ENCODE data around the gene COBLL1.

The COBLL1 gene

DNA sequence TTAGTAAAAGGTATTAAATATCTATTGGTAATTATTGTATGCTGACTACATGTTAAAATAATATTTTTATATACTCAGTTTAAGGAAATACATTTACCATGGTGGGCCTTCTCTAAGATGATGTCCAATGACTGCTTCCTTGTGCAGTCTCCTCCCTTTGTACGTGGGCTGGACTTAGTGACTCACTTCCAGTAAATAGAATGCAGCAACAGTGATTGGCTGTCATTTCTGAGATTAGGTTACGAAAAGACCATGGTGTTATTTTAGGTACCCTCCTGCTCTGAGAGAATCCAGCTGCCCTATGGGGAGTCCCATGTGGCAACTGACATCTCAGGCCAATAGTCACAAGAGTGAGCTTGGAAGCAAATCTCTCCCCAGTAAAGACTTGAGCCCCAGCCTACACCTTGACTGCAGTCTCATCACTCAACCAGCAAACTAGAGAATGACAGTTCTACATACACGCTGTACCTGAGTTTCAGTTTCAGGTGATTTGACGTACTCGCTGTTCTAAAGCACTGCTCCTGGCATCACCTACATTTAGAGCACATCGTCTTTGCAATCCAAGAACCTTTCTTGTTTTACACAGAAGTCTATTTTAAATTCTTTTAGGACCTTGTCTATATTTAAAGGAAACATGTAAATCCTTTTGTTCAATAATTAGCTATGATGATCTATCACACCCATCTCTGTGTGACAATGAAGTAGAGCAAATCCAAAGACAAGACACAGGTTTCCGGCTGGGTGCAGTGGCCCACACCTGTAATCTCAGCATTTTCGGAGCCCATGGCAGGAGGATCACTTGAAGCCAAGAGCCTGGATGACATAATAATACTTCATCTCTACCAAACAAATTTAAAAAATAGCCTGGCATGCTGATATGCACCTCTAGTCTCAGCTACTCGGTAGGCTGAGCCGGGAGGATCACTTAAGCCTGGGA lies 87.2 kb downstream of the COBLL1 start:
- DNase-seq: no peak

DNA sequence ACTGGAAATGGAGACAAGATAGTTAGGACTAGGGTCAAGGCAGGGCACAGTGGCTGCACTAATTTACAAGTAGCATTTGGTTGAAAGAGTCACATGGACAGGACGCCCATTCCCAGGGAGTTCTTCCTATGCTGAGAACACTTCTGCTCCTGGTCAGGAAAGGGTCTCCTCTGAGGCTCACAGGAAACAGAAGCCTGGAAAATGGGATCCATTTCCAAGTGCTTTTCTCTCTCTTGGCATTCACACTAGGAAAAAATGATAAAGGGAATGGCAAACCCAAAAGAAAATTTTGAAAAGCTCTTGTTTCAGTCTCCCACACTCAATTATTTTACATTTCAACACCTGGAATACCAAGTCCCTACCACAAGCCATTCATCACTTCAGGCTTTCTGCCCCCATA lies 88.7 kb downstream of the COBLL1 start:
- DNase-seq: no peak

DNA sequence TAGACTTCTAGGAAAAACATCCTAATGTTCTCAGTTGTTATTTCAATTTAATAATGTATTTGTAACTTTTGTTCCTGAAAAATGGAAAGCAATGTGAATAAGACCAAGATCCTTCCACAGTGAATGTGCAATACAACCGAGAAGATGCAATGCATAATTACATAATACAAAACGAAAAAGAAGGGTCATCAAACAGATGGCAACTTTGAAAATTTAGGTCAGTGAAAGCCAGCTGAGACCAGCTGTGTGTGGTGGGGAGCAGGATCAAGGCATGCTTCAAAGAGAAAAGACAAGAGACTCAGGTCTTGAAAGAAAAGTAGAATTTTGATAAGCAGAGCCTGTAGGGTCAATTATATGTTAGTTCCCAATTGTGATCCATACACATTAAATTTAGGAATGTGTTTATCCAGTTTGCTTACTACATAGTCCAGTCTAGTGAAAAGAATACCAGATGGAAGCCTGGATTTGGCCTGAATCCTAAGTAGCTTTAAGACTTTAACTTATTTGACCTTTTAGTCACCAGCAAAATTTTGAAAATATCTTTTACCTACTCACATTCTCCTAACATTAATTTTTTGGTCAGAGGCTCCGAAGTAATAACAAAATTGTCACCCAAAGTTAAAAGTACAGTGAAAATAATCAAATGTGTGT lies 93.7 kb downstream of the COBLL1 start:
- no peak for DNase-seq

DNA sequence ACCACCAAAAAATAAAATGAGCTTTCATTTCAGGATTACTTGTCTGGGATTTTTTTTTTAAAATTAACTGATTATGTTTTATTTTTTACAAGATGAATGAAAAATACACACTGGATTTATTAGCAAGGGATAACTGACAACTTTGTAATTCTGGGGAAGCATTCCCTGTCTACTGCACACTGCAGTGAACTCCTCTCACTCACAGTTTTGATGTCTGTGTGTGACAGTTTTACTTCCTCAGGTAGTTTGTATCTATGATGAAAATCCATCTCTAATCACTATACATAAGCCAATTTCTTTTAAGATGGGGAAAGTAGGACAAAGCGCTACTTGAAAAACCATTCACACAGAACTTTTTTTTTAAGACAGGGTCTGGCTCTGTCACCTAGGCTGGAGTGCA lies 94.5 kb downstream of the COBLL1 start:
- no peak for DNase-seq

DNA sequence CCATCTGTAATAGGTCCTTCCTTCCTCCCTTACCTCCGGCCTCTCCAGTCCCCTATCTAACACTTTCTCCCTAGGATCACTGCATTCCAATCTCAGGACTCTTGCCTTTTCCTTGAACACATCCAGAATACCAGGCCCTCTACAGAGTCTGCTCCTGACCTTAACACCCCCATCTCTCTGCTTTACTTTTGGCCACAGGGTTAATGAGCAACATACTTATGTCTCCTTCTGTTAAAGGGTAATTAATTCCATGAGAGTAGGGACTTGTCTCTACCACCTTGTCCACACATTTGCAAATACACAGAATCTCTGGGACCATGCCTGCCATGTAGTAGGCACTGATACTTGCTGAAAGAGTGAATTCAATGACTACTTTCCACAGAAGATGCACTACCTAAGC lies 94.9 kb downstream of the COBLL1 start:
- no peak for DNase-seq

DNA sequence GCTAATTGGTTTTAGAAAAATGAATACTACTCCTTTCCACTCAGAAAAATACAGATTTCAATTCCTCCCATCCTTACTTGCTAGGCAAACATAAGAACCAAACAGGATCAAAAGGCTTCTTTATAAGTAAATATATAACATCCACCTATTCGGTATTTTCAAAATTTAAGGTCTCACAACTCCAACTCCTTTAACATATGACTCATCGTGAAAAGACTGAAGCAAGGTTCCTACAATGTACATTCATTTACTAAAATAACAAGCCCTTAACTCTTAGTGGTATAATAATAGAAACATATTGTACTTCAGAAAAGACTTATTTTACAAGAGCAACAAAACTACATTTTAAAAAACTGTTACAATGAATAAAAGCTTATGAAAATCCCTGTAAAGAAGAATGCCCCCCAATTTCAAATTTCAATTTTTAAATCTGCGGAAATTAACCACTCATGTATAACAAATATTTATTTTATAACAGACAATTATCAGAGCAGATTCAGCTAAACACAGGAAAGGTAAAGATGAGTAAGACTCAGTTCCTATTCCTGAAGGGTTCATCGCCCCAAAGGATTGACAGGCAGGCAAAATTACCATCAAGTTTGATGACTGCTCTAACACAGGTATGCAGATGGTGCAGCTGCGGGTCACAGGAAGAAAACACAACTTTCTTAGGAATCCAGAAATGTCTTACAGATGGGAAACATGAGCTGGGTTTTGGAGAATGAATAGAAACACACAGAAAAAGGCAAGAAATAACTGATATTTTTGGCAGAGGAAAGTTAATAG lies 96.4 kb downstream of the COBLL1 start:
- no peak for DNase-seq

DNA sequence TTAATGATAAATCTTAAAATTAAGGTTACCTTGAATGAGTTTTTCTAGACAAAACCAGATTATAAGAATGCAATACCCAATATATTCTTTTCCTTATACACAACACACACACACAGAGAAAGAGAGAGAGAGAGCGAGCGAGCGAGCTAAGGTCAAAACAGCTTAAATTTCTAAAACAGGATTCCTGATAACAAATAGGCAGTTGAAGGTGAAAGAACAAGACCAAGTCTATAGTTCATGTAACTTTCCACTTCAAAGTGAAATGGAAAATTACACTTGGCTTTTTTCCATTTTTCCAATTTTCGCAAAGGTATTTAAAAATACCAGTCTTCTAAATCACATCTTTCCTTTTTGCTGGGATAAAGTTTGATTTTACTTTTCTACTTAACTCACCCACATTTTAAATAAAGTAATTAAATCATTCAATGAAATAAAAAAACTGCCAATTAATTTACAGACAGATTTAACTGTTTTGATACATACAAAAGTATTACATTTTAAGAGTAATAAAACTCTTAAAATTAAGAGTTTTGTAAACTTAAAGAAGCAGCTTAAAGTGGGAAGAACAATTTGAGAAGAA lies 98.8 kb downstream of the COBLL1 start:
- DNase-seq: no peak

DNA sequence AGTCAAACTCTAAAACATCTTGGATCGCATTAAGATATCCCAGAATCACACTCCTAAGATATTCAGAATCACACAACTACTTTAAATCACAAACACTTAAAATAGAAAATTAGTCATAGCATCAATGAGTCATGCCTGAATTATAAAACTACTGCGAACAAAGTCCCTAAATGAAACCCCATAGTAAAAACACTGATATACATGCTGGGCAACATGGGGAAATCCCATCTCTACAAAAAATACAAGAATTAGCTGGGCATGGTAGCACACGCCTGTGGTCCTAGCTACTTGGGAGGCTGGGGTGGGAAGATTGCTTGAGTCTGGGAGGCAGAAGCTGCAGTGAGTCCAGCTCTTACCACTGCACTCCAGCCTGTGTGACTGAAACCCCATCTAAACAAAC lies 101.7 kb downstream of the COBLL1 start:
- no peak for DNase-seq

DNA sequence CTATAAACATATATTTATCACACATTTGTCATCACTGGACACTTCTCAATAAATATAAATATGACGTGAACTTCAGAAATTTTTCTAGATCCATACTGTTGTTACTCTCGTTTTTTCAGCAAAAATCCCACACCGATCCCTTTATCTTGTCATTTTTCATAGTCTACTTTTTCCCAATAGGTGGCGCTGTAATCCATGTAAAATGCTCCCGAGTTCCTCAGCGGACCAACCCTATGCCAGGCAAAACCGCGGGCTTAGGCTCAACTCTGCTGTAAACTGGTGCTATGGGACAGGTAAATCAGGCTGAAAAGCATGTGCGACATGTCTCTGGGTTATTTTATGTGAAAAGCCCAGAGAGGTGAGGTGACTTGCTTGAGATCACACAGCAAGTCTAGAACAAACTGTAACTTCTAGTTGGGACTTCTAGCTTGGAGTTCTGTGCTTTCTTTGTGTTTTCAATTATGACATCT lies 104.0 kb downstream of the COBLL1 start:
- peak; percentile 90 for DNase-seq

DNA sequence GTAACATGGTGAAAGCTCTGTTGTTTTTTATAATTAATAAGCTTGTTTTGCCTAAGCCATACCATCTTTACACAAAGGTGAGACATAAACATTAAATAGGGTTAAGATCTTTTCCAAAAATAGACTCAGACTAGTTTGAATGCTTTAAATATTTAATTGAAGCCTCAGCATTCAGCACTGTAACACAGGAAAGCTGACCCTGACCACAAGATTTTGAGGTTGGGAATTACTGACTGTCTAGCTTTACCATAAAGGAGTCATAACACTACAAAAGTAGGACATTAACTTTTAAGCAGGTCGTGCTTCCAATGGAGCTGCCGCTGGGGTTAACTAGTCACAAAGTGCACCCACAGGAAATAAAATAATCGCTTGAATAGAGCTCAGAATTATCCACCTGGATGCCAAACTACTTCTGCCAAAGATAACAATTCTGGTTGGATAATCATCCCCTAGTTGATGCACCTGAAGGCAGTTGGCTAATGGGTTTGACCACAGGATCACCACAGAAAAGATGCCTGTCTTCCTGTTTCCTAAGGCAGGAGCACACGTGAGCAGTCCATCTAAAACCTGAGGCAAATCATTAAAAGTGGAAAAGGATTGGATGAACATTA lies 106.2 kb downstream of the COBLL1 start:
- DNase-seq: peak; percentile 78

DNA sequence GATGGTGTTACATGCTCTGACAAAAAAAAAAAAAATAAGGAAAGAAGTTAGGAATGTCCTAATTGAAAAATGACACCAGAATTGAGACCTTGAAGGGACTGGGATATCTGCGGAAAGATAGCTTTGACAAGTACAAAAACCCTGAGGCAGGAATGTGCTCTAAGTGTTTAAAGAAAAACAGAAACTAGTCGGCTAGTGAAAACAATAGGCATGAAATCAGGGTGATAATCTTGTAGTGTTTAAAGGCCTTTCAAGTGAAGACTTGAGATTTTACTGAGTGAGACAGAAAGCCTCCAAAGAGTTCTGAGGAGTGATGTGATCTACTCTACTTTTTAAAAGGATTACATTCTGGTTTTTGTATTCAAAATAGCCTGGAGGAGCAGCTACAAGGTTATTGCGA lies 107.4 kb downstream of the COBLL1 start:
- no peak for DNase-seq

DNA sequence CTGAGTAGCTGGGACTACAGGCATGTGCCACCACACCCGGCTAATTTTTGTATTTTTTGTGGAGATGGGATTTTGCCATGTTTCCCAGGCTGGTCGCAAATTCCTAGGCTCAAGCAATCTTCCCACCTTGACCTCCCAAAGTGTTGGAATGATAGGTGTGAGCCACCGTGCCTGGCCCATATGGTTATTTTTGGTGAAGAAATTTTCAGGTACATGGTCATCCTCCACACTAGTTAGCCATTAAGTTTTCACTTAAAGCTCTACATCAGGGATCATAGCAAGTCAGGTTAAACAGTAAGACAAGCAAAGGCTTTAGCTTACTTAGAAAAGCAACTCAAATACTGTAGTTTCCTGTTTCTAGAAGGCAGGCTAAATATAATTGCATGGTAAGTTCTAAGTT lies 116.1 kb downstream of the COBLL1 start:
- no peak for DNase-seq

DNA sequence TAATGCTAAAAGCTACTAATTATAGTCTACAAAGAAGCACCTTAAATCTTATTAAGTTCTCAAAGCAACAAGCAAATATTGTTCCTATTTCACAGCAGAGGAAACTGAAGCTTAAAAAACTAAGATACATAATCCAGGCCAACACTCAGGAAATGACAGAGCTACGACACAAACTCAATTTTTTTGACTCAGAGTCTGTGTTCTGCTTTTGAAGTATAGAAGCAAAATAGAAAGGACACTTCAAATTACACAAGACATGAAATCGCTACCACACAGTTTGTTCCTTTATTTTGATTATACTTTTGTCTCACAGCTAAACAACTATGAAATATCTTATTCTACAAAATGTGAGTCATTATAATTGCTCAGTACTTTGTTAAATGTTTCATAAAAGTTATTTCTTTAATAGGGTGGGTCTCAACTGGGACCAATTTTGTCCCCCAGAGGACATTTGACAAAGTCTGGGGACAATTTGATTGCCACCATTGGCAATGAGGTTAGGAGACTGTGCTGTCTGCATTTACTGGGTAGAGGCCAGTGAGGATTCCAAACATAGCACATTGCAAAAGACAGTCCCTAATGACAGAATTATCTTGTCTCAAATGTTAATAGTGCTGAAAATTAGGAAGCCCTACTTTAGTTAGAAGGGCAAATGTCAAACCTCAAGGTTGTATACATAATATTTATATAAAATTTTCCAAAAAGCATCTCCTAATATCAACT lies 118.8 kb downstream of the COBLL1 start:
- DNase-seq: no peak

DNA sequence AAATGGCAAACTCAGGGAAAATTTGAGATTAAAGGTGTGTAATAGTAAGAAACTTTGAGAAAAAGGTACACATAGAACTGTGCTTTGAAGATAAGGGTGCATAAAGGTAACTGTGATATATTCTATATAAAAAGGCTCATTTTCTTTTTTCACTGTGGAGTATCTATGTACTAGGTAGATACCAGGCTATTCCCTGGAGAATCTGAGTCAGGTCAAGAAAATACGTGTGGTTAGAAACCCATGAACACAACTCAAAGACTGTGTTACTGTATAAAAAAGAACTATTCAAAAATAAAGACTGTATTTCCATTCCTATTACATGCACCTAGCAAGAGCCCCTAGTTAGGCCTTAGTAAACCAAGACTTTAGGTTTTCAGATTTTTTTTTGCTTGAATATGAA lies 120.2 kb downstream of the COBLL1 start:
- DNase-seq: no peak

DNA sequence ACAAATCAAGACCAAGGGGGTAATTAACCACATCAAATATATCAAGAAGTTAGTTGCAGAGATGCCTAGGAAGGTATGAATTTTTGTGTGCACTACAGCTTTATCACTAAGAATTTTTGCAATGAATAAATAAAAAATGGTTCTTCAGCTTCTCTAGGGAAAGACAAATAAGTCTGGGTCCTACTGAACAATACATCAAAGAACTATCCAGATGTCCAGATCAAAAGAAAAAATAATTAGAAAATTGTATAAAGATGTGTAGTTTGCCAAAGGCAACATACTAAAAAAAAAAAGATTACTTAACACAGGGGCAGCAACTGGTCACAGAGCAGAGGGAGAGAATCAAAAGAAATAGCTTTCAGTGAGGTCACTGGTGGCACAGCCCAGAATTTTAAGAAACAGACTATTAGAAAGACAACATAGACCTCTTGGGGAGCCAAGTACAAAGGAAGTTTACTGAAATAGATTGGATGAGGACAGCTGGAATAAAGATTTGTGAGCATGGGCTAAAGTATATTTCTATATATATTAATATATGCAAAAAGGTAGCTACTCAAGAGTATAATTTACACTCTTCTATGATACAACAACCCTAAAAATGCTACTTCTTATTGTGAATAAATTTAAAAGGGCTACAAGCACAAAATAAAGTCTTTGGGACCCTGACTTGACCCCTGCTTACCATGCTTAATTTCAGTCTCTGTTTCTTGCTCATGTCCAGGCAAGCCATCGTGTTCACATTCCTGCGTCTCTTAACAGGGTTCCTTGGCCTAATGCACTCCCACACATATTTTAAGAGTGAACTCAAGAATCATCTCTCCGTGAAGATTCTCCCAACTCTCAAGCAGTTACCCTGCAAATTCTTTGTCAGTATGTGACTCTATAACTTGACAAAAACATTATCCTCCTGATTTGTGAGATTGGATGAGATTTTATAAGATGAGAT lies 121.4 kb downstream of the COBLL1 start:
- DNase-seq: no peak

DNA sequence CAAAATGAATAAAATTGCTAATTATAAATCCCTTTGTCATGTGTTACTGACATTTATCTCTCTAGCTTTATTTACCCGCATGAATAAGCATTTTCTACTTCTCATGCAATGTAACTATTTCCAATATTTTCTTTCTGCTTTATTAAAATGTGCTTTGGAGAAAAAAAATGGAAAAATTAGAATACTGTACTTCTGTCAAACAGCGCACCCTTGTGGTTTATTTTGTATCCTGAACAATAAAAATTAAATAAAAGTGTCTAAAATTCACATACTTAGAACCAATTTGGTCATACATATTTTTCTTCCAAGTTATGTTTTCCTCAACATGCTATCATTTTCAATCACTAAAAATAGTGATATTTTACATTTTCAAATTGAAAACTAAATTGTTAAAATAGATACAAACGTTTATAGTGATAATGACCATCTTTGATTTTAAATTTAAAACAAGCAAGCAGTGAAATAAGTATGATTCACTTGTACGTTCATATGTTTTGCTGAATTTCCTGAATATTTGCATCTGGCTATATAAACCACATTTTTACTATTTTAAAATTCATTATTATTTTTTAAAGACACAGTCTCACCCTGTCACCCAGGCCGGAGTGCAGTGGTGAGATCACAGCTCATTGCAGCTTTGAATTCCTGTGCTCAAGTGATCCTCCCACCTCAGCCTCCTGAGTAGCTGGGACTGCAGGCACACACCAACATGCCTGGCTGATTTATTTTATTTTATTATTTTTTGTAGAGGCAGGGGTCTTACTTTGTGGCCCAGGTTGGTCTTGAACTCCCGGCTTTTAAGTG lies 124.4 kb downstream of the COBLL1 start:
- peak; percentile 8 for DNase-seq

DNA sequence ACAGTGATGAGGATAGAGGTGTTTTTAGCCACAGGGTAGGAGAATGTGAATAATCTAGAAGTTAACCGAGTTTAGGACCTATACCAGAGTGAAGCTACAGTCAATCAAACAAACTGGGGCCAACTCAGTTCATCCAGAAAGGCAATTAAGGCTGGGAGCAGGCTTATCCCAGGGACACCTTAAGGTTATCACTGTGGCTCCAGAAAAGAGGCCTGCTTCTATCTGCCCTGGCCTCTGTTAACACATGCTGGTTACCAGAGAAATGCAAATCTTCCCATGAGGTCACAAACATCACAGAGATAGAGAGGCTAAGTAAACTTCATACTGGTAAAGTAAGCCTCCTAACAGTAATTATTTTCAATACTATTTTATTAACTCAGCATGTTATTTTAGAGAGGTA lies 127.2 kb downstream of the COBLL1 start:
- no peak for DNase-seq

DNA sequence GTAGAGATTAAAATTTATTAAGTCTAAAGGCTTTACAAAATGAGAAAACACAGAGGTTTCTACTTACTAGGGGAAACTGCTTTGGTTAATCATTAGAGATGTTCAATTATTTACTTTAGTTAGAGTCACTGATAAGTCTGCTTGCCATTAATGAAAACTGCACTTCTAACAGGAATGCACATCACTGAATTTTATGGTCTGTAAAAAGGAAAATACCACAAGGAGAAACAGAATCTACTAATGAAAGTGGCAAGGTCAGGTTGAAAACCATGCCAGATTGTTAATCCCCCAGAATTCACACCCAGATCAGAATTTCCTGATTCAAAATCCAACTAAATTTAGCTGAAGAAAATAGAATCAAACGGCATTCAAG lies 129.9 kb downstream of the COBLL1 start:
- DNase-seq: no peak

DNA sequence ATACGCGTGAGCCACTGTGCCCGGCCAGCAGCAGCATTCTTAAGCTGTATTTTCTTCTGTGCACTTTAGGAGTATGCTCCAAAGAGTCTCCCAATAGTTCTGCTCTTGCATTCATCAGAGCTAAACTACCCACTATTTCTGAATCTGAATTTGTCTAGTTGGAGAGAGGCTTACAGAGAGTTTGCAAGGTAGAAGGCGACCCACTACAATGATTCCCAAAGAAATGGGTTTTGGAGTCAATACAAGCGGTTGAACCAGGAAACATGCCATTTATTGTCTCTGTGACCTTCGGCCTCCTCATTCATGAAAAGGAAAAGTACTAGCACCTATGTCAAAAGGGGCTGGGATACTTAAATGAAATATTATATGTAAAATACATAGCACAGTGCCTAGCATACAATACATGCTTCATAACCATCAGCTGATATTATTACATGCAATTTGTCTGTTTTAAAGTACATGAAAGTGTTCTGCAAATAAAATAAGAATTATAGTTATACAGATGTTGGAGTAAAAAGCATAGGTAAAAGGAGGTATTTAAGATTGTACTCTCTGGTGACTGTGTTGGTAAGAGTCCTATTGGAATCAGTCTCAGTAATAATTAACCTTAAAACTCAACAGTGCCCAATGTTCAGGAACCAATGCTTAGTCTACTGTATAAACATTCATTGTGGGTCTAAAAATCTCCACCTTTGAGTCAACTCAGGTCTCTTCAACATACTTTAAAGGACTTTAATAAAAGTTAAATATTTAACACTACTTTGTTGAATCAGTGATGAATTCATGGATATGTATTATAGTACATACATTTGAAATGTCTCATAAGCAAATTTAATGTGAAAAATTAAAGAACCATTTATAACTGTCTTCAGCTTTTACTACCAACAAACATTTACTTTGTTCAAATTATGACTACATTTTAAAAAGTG lies 130.5 kb downstream of the COBLL1 start:
- DNase-seq: no peak

Data from NCI-H748 treated with DMSO at 0.1 percent for 48 hours (cell line).